Astrocyte (in vitro differentiated cells and primary cell): ENCODE data around the gene ARMH4.

Source experiments
- EZH2 ChIP-seq: IDR thresholded peaks from 2 replicates; pipeline ENCODE4 v1.6.1; 2012; ENCODE audit warnings: mild to moderate bottlenecking, low read length, inconsistent platforms; ENCODE audit not compliant: insufficient read depth
- TF ChIP-seq, protein P1 (sequence below): IDR thresholded peaks from 2 replicates; pipeline ENCODE4 v1.5.1; 2011; ENCODE audit warnings: low read depth, mild to moderate bottlenecking, inconsistent platforms, low read length, moderate library complexity; ENCODE audit not compliant: insufficient read depth

DNA sequence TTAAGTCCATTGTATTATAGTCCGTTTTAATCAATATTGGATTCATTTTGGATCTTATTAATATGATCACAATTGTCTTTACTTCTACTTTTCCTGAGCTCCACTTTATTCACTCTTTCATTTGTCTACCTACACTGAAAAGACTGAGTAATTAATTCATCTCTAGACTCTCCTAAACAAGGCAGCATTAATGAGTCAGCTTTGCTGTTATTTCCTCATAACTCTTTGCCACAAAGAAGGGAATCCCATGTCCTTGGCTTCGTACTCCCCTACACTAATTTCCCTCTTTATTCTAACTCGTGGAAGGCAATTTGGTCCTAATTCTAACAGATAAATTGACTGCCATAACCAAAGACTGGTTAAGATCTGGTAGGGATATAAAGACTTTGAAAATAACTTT, 91.9 kb downstream of the ARMH4 start:
- TF ChIP-seq, protein P1, sequence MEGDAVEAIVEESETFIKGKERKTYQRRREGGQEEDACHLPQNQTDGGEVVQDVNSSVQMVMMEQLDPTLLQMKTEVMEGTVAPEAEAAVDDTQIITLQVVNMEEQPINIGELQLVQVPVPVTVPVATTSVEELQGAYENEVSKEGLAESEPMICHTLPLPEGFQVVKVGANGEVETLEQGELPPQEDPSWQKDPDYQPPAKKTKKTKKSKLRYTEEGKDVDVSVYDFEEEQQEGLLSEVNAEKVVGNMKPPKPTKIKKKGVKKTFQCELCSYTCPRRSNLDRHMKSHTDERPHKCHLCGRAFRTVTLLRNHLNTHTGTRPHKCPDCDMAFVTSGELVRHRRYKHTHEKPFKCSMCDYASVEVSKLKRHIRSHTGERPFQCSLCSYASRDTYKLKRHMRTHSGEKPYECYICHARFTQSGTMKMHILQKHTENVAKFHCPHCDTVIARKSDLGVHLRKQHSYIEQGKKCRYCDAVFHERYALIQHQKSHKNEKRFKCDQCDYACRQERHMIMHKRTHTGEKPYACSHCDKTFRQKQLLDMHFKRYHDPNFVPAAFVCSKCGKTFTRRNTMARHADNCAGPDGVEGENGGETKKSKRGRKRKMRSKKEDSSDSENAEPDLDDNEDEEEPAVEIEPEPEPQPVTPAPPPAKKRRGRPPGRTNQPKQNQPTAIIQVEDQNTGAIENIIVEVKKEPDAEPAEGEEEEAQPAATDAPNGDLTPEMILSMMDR = no peak
- TF ChIP-seq EZH2 = no peak
